ENCODE data around the gene USP49.

DNA sequence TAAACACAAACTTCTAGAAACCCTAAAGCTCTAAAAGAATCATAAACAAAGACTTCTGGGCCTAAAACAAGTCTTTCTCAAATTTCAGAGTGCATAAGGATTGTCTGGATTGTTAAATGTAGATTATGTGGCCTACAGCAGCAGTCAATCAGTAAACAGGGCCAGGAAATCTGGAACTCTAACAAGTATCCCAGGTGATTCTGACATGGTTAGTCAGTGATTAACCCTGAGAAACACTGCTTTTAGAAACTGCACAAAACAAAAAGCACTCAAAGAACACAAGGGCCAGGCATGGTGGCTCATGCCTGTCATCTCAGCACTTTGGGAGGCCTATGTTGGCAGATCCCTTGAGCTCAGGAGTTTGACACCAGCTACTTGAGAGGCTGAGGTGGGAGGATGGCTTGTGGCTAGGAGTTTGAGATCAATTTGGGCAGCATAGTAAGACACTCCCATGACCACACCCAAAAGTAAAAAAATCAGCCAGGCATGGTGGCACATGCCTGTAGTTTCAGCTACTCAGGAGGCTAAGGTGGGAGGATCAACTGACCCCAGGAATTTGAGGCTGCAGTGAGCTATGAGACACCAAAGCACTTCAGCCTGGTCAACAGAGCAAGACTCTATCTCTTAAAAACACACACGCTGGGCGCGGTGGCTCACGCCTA, 19.8 kb upstream of the USP49 start:
- TF ChIP-seq, protein P1, sequence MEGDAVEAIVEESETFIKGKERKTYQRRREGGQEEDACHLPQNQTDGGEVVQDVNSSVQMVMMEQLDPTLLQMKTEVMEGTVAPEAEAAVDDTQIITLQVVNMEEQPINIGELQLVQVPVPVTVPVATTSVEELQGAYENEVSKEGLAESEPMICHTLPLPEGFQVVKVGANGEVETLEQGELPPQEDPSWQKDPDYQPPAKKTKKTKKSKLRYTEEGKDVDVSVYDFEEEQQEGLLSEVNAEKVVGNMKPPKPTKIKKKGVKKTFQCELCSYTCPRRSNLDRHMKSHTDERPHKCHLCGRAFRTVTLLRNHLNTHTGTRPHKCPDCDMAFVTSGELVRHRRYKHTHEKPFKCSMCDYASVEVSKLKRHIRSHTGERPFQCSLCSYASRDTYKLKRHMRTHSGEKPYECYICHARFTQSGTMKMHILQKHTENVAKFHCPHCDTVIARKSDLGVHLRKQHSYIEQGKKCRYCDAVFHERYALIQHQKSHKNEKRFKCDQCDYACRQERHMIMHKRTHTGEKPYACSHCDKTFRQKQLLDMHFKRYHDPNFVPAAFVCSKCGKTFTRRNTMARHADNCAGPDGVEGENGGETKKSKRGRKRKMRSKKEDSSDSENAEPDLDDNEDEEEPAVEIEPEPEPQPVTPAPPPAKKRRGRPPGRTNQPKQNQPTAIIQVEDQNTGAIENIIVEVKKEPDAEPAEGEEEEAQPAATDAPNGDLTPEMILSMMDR (IDR thresholded peaks at IDR 0.05): no peak
- TF ChIP-seq EP300 (IDR thresholded peaks at IDR 0.05) (no peak), POLR2A (IDR thresholded peaks at IDR 0.05) (no peak)
